Transverse colon (tissue), 4 donors: ENCODE results near the gene TSPAN31. TPM values are rescaled to one million over a fixed set of nuclear protein-coding genes. Genes with fewer than 3 reads are reported as not detected.

Experiments used
- DNase-seq: peaks from one replicate; pipeline ENCODE4 v3.0.0-alpha.2; 2019
- H3K27ac ChIP-seq, 4 donors: fragments of 200-600 bp; sonication (generic); 2 replicates each; pipeline ENCODE4 v1.5.1; 2016 to 2018; ENCODE audit warnings: inconsistent platforms in 4 of 4
- H3K27me3 ChIP-seq: fragments of 200-600 bp; sonication (generic); 2 replicates; pipeline ENCODE4 v1.5.1; 2017; ENCODE audit warnings: inconsistent platforms
- H3K36me3 ChIP-seq, 4 donors: fragments of 200-600 bp; sonication (generic); 2 replicates each; pipeline ENCODE4 v1.5.1; 2017 to 2019; ENCODE audit warnings: inconsistent platforms in 4 of 4
- H3K4me1 ChIP-seq, 4 donors: fragments of 200-600 bp; sonication (generic); 2 replicates each; pipeline ENCODE4 v1.5.1; 2017 to 2020; ENCODE audit warnings: inconsistent platforms in 4 of 4
- H3K4me3 ChIP-seq, 4 donors: fragments of 200-600 bp; sonication (generic); 1 replicate in 1 of 4; 2 replicates in 3 of 4; pipeline versions ENCODE4 v1.5.1 to v1.6.1; 2017 to 2019; ENCODE audit warnings: inconsistent platforms in 4 of 4
- H3K9me3 ChIP-seq, 2 donors: fragments of 200-600 bp; sonication (generic); 2 replicates each; pipeline ENCODE4 v1.5.1; 2017 to 2019; ENCODE audit warnings: inconsistent platforms in 2 of 2
- CTCF ChIP-seq, 5 experiments: fragments of 200-600 bp in 3 of 5; fragments of 450-650 bp in 2 of 5; sonication (generic) in 3 of 5; IDR thresholded peaks; 1 replicate in 2 of 5; 2 replicates in 3 of 5; pipeline ENCODE4 v1.5.1; 2016 to 2017; ENCODE audit warnings: antibody characterized with exemption in 5 of 5, inconsistent platforms in 3 of 5, mild to moderate bottlenecking in 2 of 5, moderate library complexity in 1 of 5
- EP300 ChIP-seq: sonication (generic); formaldehyde crosslinking; IDR thresholded peaks from one replicate; pipeline ENCODE4 v1.6.1; 2017; ENCODE audit warnings: antibody characterized with exemption, low read depth
- POLR2A ChIP-seq: fragments of 450-650 bp; IDR thresholded peaks from one replicate; pipeline ENCODE4 v1.6.1; 2016; ENCODE audit warnings: antibody characterized with exemption, mild to moderate bottlenecking, moderate library complexity
- POLR2AphosphoS5 ChIP-seq, 3 donors: sonication (generic); formaldehyde crosslinking; IDR thresholded peaks; one replicate each; pipeline ENCODE4 v1.6.1; 2016; ENCODE audit warnings: antibody characterized with exemption in 3 of 3
- WGBS, 2 donors: methylation state at CpG; one replicate each; pipeline ENCODE4 v1.1.5; 2018; ENCODE audit warnings: low coverage in 1 of 2; 5-methylcytosine and 5-hydroxymethylcytosine counted together
- in situ Hi-C, 4 donors: fragments of 200-750 bp; cut with MboI; loops; one replicate each; pipeline versions ENCODE4 v1.15.0 to v1.15.1; 2017; ENCODE audit warnings: low sequenced_read_pairs in 3 of 4, low pct_ligation_motif_present in 1 of 4, low pct_unique_long_range_greater_than_20kb in 1 of 4
- intact Hi-C: fragments of 100-400 bp; cut with DNase I; formaldehyde crosslinking; loops from one replicate; pipeline ENCODE4 v1.15.1; 2023; ENCODE audit warnings: low total_unique reads
- total RNA-seq, 4 donors: library from RNA; depleted of rRNA; stranded (reverse); fragments of >200 nt; gene quantifications; one replicate each; pipeline ENCODE4 v1.1.0, GENCODE V29; 2016

Gene TSPAN31
- total RNA-seq, 4 donors from 2014 or later: 20.6 to 73.3 (median 42.8) TPM

- peak; percentile 58 for DNase-seq
- H3K9me3 ChIP-seq: no peaks in the 10 kb centered on the region
- H3K27ac ChIP-seq: no peak overlapping the region
- peaks cover 25 to 48% (median 28%) of the 10 kb centered on the region in 4 donors for H3K4me1 ChIP-seq
- H3K27me3 ChIP-seq: peaks cover 49% of the 10 kb centered on the region
- WGBS, 2 donors: 54 to 62% methylated on average over 3 to 5 of the region's 5 CpGs
- intact Hi-C loops: no loop called here
- TF ChIP-seq POLR2A: no peak
- no peak for TF ChIP-seq EP300
- no peak for TF ChIP-seq POLR2AphosphoS5 (IDR thresholded peaks at IDR 0.05)
- no peaks in the 10 kb centered on the region for H3K36me3 ChIP-seq
- in situ Hi-C loops: no loop called here
- H3K4me3 ChIP-seq: peak overlapping the region in 2 of 4 donors; percentile 21 to 37
Observed at GRCh38 chr12:57740656-57741412, 4.0 kb upstream of the TSPAN31 start.

- Histone ChIP-seq H3K4me1 (peaks cover 19 to 47% (median 28%) of the 10 kb centered on the region in 4 donors), H3K36me3 (no peaks in the 10 kb centered on the region), H3K27me3 (peaks cover 43% of the 10 kb centered on the region), H3K9me3 (no peaks in the 10 kb centered on the region), H3K27ac (peak overlapping the region; percentile 7 to 67 (median 49)), H3K4me3 (peak overlapping the region in 2 of 4 donors; percentile 21 to 37)
- intact Hi-C loops: no loop called here
- TF ChIP-seq CTCF (IDR thresholded peaks at IDR 0.05) (no peak), POLR2AphosphoS5 (IDR thresholded peaks at IDR 0.05) (no peak), EP300 (no peak), POLR2A (no peak)
- WGBS, 2 donors: 40% methylated on average over 1 of the region's 1 CpG; no CpG with 5 or more reads in 1 of the 2 donors
- no peak for DNase-seq
- in situ Hi-C loops: no loop called here
Observed at GRCh38 chr12:57741413-57741789, 3.4 kb upstream of the TSPAN31 start.

- Histone ChIP-seq H3K9me3 (no peaks in the 10 kb centered on the region), H3K36me3 (peaks cover 0 to 3% (median under 1%) of the 10 kb centered on the region in 4 donors), H3K4me3 (peak overlapping the region in 2 of 4 donors; percentile 21 to 37), H3K27ac (peak overlapping the region; percentile 7 to 67 (median 49)), H3K27me3 (peaks cover 36% of the 10 kb centered on the region), H3K4me1 (peaks cover 19 to 42% (median 26%) of the 10 kb centered on the region in 4 donors)
- intact Hi-C loops: no loop called here
- DNase-seq: peak; percentile 70
- 41 to 45% methylated on average over 5 to 14 of the region's 14 CpGs for WGBS, 2 donors
- in situ Hi-C loops: no loop called here
- TF ChIP-seq POLR2AphosphoS5 (IDR thresholded peaks at IDR 0.05) (no peak), CTCF (IDR thresholded peaks at IDR 0.05) (peak in 1 of 5 experiments; percentile 10)
Observed at GRCh38 chr12:57741844-57742738, 2.7 kb upstream of the TSPAN31 start.

GRCh38 chr12:57743769-57744168 is 1.1 kb upstream of the TSPAN31 start:
- H3K27ac ChIP-seq: peak overlapping the region; percentile 93 to 96 (median 95)
- in situ Hi-C loops (no loop called here), intact Hi-C loops (no loop called here)
- no peaks in the 10 kb centered on the region for H3K9me3 ChIP-seq
- TF ChIP-seq POLR2A: no peak
- TF ChIP-seq CTCF (IDR thresholded peaks at IDR 0.05): no peak
- no peak for TF ChIP-seq EP300
- TF ChIP-seq POLR2AphosphoS5 (IDR thresholded peaks at IDR 0.05): no peak
- peaks cover 19% of the 10 kb centered on the region for H3K27me3 ChIP-seq
- whole genome bisulfite sequencing, 2 donors: 69 to 78% methylated on average over 2 of the region's 2 CpGs
- DNase-seq: no peak
- no peak overlapping the region for H3K4me3 ChIP-seq
- peaks cover 4 to 26% (median 9%) of the 10 kb centered on the region in 4 donors for H3K4me1 ChIP-seq
- H3K36me3 ChIP-seq: peaks cover 0 to 18% (median 6%) of the 10 kb centered on the region in 4 donors
